GM23248 (cell line): ENCODE results near the gene EPHA2.

Experiments
- EZH2 ChIP-seq: fragments of 200-600 bp; sonication (generic); IDR thresholded peaks from 2 replicates; pipeline ENCODE4 v1.6.1; 2018; ENCODE audit warnings: antibody characterized with exemption, mild to moderate bottlenecking; ENCODE audit not compliant: insufficient read depth, poor library complexity, severe bottlenecking
- EZH2phosphoT487 ChIP-seq: fragments of 200-600 bp; sonication (generic); IDR thresholded peaks from 2 replicates; pipeline ENCODE4 v1.6.1; 2018; ENCODE audit warnings: antibody characterized with exemption, moderate library complexity, mild to moderate bottlenecking, low read depth; ENCODE audit not compliant: insufficient read depth

- TF ChIP-seq EZH2phosphoT487 = no peak
- no peak for TF ChIP-seq EZH2
Measured at GRCh38 chr1:16174886-16175598, 19.2 kb upstream of the EPHA2 start.
